Measurements from ENCODE around the gene CCDC61. TPM values are rescaled to one million over a fixed set of nuclear protein-coding genes. Genes with fewer than 3 reads are reported as not detected.

Gene CCDC61
- total RNA-seq, 3 donors from 2014 or later: 7.0 to 8.8 (median 8.3) TPM

GRCh38 chr19:46016426-46017094 is 21.3 kb downstream of the CCDC61 start:
- TF ChIP-seq, protein P1, sequence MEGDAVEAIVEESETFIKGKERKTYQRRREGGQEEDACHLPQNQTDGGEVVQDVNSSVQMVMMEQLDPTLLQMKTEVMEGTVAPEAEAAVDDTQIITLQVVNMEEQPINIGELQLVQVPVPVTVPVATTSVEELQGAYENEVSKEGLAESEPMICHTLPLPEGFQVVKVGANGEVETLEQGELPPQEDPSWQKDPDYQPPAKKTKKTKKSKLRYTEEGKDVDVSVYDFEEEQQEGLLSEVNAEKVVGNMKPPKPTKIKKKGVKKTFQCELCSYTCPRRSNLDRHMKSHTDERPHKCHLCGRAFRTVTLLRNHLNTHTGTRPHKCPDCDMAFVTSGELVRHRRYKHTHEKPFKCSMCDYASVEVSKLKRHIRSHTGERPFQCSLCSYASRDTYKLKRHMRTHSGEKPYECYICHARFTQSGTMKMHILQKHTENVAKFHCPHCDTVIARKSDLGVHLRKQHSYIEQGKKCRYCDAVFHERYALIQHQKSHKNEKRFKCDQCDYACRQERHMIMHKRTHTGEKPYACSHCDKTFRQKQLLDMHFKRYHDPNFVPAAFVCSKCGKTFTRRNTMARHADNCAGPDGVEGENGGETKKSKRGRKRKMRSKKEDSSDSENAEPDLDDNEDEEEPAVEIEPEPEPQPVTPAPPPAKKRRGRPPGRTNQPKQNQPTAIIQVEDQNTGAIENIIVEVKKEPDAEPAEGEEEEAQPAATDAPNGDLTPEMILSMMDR (IDR thresholded peaks at IDR 0.05): peak in 2 of 3 donors; percentile 35 to 38
- TF ChIP-seq POLR2AphosphoS5 (IDR thresholded peaks at IDR 0.05): no peak
- Histone ChIP-seq H3K27me3 (peaks cover 0 to 3% of the 10 kb centered on the region in 2 donors), H3K4me3 (peak overlapping the region; percentile 51 to 69 (median 63)), H3K4me1 (peaks cover 0 to 3% of the 10 kb centered on the region in 2 donors), H3K36me3 (no peaks in the 10 kb centered on the region), H3K9me3 (no peaks in the 10 kb centered on the region), H3K27ac (no peak overlapping the region)
- intact Hi-C loops (cut with DNase I; ENCODE audit: low total_unique reads): no loop called here
- peak; percentile 37 to 81 for DNase-seq (ENCODE audit: low spot score in 2 of 2)

- no peak for TF ChIP-seq POLR2A (IDR thresholded peaks at IDR 0.05)
- no peak for TF ChIP-seq POLR2AphosphoS5 (IDR thresholded peaks at IDR 0.05)
- TF ChIP-seq, protein P1 (IDR thresholded peaks at IDR 0.05): peak in 1 of 3 donors; percentile 20
- peaks cover 0 to 3% of the 10 kb centered on the region in 2 donors for H3K4me1 ChIP-seq
- H3K27me3 ChIP-seq: peaks cover 0 to 3% of the 10 kb centered on the region in 2 donors
- intact Hi-C loops (cut with DNase I; ENCODE audit: low total_unique reads): no loop called here
- no peaks in the 10 kb centered on the region for H3K9me3 ChIP-seq
- H3K36me3 ChIP-seq: no peaks in the 10 kb centered on the region
- DNase-seq (ENCODE audit: low spot score in 2 of 2): no peak
- no peak overlapping the region for H3K4me3 ChIP-seq
- H3K27ac ChIP-seq: no peak overlapping the region
These were observed 21.8 kb downstream of the CCDC61 start for GRCh38 chr19:46017095-46017429.

- H3K4me1 ChIP-seq: peaks cover 0 to 3% of the 10 kb centered on the region in 2 donors
- DNase-seq (ENCODE audit: low spot score in 2 of 2): no peak
- TF ChIP-seq, protein P1 (IDR thresholded peaks at IDR 0.05): no peak
- TF ChIP-seq POLR2A (IDR thresholded peaks at IDR 0.05): no peak
- no peak for TF ChIP-seq POLR2AphosphoS5 (IDR thresholded peaks at IDR 0.05)
- H3K9me3 ChIP-seq: no peaks in the 10 kb centered on the region
- H3K27ac ChIP-seq: no peak overlapping the region
- no peak overlapping the region for H3K4me3 ChIP-seq
- intact Hi-C loops (cut with DNase I; ENCODE audit: low total_unique reads): no loop called here
- no peaks in the 10 kb centered on the region for H3K36me3 ChIP-seq
- H3K27me3 ChIP-seq: peaks cover 3 to 6% of the 10 kb centered on the region in 2 donors
These were observed 22.8 kb downstream of the CCDC61 start for GRCh38 chr19:46017874-46018675.

GRCh38 chr19:46018729-46019251 is 23.5 kb downstream of the CCDC61 start:
- TF ChIP-seq POLR2A (IDR thresholded peaks at IDR 0.05) (no peak), POLR2AphosphoS5 (IDR thresholded peaks at IDR 0.05) (no peak)
- TF ChIP-seq, protein P1 (IDR thresholded peaks at IDR 0.05): no peak
- Histone ChIP-seq H3K4me1 (peaks cover 0 to 3% of the 10 kb centered on the region in 2 donors), H3K36me3 (no peaks in the 10 kb centered on the region), H3K9me3 (no peaks in the 10 kb centered on the region), H3K27me3 (peaks cover 3 to 6% of the 10 kb centered on the region in 2 donors), H3K27ac (no peak overlapping the region), H3K4me3 (no peak overlapping the region)
- intact Hi-C loops (cut with DNase I; ENCODE audit: low total_unique reads): no loop called here
- no peak for DNase-seq (ENCODE audit: low spot score in 2 of 2)

- no peak for TF ChIP-seq POLR2AphosphoS5 (IDR thresholded peaks at IDR 0.05)
- no peak for TF ChIP-seq POLR2A (IDR thresholded peaks at IDR 0.05)
- TF ChIP-seq, protein P1 (IDR thresholded peaks at IDR 0.05): no peak
- peaks cover 0 to 3% of the 10 kb centered on the region in 2 donors for H3K4me1 ChIP-seq
- H3K9me3 ChIP-seq: no peaks in the 10 kb centered on the region
- H3K27ac ChIP-seq: no peak overlapping the region
- intact Hi-C loops (cut with DNase I; ENCODE audit: low total_unique reads): no loop called here
- no peak overlapping the region for H3K4me3 ChIP-seq
- DNase-seq (ENCODE audit: low spot score in 2 of 2): no peak
- H3K36me3 ChIP-seq: no peaks in the 10 kb centered on the region
- peaks cover 3 to 6% of the 10 kb centered on the region in 2 donors for H3K27me3 ChIP-seq
These were observed 24.0 kb downstream of the CCDC61 start for GRCh38 chr19:46019270-46019669.

Measured in breast epithelium (tissue), 4 donors.